K562 (cell line): ENCODE data around the gene IRF2BP2. TPM values are rescaled to one million over a fixed set of nuclear protein-coding genes. Genes with fewer than 3 reads are reported as not detected.
A peak's percentile ranks its signal among the peaks of the same experiment; 100 is the strongest.

Source experiments
- ATF1 ChIP-seq, 2 experiments: fragments of 450-650 bp in 1 of 2; IDR thresholded peaks; 2 replicates each; pipeline ENCODE4 v1.6.1; 2016; ENCODE audit warnings: missing compliant biosample characterization in 1 of 2, missing genetic modification characterization in 1 of 2
- CXXC5 ChIP-seq: fragments of 250-450 bp; sonication (Bioruptor Pico); IDR thresholded peaks from 2 replicates; pipeline ENCODE4 v1.8.0; 2022; ENCODE audit warnings: inconsistent platforms, mild to moderate bottlenecking, moderate library complexity
- FOXK1 ChIP-seq: sonication (generic); formaldehyde crosslinking; IDR thresholded peaks from 2 replicates; pipeline ENCODE4 v1.8.0; 2022; ENCODE audit warnings: missing genetic modification reagents, mild to moderate bottlenecking, borderline replicate concordance
- HLTF ChIP-seq: fragments of 450-650 bp; IDR thresholded peaks from 2 replicates; pipeline ENCODE4 v1.6.1; 2016
- KLF1 ChIP-seq: fragments of 450-650 bp; IDR thresholded peaks from 2 replicates; pipeline ENCODE4 v1.6.1; 2016; ENCODE audit warnings: missing genetic modification characterization, missing compliant biosample characterization
- L3MBTL2 ChIP-seq: fragments of 450-650 bp; IDR thresholded peaks from 2 replicates; pipeline ENCODE4 v1.6.1; 2016; ENCODE audit warnings: mild to moderate bottlenecking, moderate library complexity
- LEF1 ChIP-seq: fragments of 450-650 bp; IDR thresholded peaks from 2 replicates; pipeline ENCODE4 v1.6.1; 2016; ENCODE audit warnings: mild to moderate bottlenecking
- NCOA4 ChIP-seq: fragments of 450-650 bp; IDR thresholded peaks from 2 replicates; pipeline ENCODE4 v1.6.1; 2018; ENCODE audit warnings: mild to moderate bottlenecking; ENCODE audit not compliant: partially characterized antibody
- PHB ChIP-seq: fragments of 250-450 bp; sonication (Bioruptor Pico); IDR thresholded peaks from 2 replicates; pipeline ENCODE4 v1.5.0; 2021
- SRSF3 ChIP-seq: fragments of 200-400 bp; formaldehyde crosslinking; IDR thresholded peaks from 2 replicates; pipeline ENCODE4 v1.6.1; 2016; ENCODE audit warnings: mild to moderate bottlenecking, low read length, moderate library complexity; ENCODE audit not compliant: insufficient read depth
- TCF7 ChIP-seq: sonication (generic); IDR thresholded peaks from 2 replicates; pipeline ENCODE4 v1.6.1; 2016; ENCODE audit warnings: antibody characterized with exemption, borderline replicate concordance
- TEAD1 ChIP-seq, 2 experiments: fragments of 450-650 bp in 1 of 2; sonication (generic) in 1 of 2; formaldehyde crosslinking; IDR thresholded peaks; 2 replicates each; pipeline versions ENCODE4 v1.4.0 to v1.8.0; 2020 to 2022; ENCODE audit warnings: mild to moderate bottlenecking in 2 of 2, missing genetic modification reagents in 1 of 2
- TRIM28 ChIP-seq: fragments of 450-650 bp; IDR thresholded peaks from 2 replicates; pipeline ENCODE4 v1.6.1; 2017
- ZNF165 ChIP-seq: fragments of 250-450 bp; sonication (Bioruptor Pico); IDR thresholded peaks from 2 replicates; pipeline ENCODE4 v1.4.0; 2020; ENCODE audit warnings: borderline replicate concordance
- ZNF184 ChIP-seq: sonication (generic); formaldehyde crosslinking; IDR thresholded peaks from 2 replicates; pipeline ENCODE4 v1.5.0; 2020; ENCODE audit warnings: missing genetic modification reagents
- ZNF282 ChIP-seq: sonication (generic); formaldehyde crosslinking; IDR thresholded peaks from 2 replicates; pipeline ENCODE4 v1.8.1; 2023; ENCODE audit warnings: missing genetic modification reagents
- ZSCAN32 ChIP-seq: fragments of 450-650 bp; formaldehyde crosslinking; IDR thresholded peaks from 2 replicates; pipeline ENCODE4 v1.4.0; 2020; ENCODE audit warnings: mild to moderate bottlenecking, moderate library complexity
- polyA plus RNA-seq, 8 experiments: library from polyadenylated mRNA; depleted of rRNA in 4 of 8; stranded (reverse) in 5 of 8; unstranded in 3 of 8; fragments of >200 nt; fragmentation: Nextera tagmentation in 2 of 8; fragmentation: Illumina TruSeq in 1 of 8; extraction: Ambion mirVana in 2 of 8; extraction: Trizol in 1 of 8; gene quantifications; 2 replicates each; pipeline versions ENCODE4 v1.2.1 to v1.2.3, GENCODE V29; 2011 to 2014; ENCODE audit warnings: inconsistent platforms in 1 of 8, missing spikeins in 1 of 8
- total RNA-seq, 7 experiments: library from RNA; depleted of rRNA in 6 of 7; stranded (reverse); fragments of >200 nt in 6 of 7; fragmentation: Illumina TruSeq in 2 of 7; extraction: Trizol in 2 of 7; gene quantifications; 2 replicates each; pipeline versions ENCODE4 v1.2.1 to v1.2.3, GENCODE V29; 2011 to 2021; ENCODE audit warnings: low replicate concordance in 1 of 7
- TF ChIP-seq, protein P1 (sequence below), 2 experiments: fragments of 450-650 bp in 1 of 2; sonication (generic) in 1 of 2; formaldehyde crosslinking in 1 of 2; IDR thresholded peaks in 1 of 2; conservative IDR thresholded peaks in 1 of 2; 2 replicates each; pipeline versions ENCODE4 v1.6.1 to v1.8.1; 2016 to 2023; ENCODE audit warnings: mild to moderate bottlenecking in 2 of 2, moderate library complexity in 2 of 2, inconsistent platforms in 1 of 2, missing genetic modification reagents in 1 of 2
- TF ChIP-seq, protein P2 (sequence below), 2 experiments: fragments of 150-350 bp in 1 of 2; IDR thresholded peaks; 2 replicates each; pipeline ENCODE4 v1.6.1; 2012 to 2016; ENCODE audit warnings: low read depth in 2 of 2, low read length in 2 of 2, mild to moderate bottlenecking in 1 of 2, moderate library complexity in 1 of 2
- TF ChIP-seq, protein P3 (sequence below): sonication (generic); formaldehyde crosslinking; IDR thresholded peaks from 2 replicates; pipeline ENCODE4 v1.8.1; 2022; ENCODE audit warnings: missing genetic modification reagents
- TF ChIP-seq, protein P4 (sequence below): fragments of 250-450 bp; sonication (Bioruptor Pico); IDR thresholded peaks from 2 replicates; pipeline ENCODE4 v1.8.0; 2021; ENCODE audit warnings: mild to moderate bottlenecking, moderate library complexity

IRF2BP2 gene
- total and polyA plus RNA-seq, 9 of the 15 experiments (the other 6 are each of a cell fraction or from before 2014, with no cell fraction given) = 7.7 to 68.6 (median 22.1) TPM

DNA sequence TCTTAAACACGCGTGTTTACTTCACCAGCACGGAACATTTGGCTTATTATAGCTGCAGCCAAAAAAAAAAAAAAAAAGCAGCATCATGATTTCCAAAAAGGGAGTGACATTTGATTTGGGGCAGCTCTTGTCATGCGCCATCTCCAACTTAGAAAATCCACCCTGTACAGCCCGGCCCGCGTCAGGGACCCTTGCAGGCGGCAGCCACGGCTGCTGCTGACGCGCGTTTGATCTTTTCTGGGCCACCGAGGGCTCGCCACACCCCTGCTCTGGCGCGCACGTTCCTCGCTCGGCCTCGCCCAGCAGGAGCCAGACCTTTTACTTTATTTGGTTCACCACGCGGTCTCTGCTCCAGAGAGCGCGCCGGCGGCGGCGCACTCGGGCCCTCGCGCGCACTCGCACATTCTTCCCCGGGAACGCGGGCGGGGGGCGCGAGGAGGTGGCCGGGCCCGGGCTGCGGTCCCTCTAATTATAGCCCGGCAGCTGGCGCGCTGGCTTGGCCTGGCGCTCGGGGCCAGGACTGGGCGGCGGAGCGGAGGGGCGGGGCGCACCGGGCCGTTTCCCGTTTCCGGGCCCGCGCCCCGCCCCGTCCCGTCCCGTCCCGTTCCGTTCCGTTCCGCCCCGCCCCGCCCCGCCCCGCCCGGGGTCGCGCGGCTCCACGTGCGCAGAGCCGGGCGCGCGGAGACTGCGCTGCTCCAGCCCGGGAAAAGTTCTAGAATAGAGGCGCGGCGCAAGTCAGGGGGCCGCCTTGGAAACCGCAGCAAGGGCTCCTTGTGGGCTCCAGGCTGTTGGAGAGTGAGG, 10.2 kb downstream of the IRF2BP2 start (continued):
- peak; percentile 31; the same call in 1 of the 2 replicates for TF ChIP-seq ZNF282 (CRISPR knock-in tag)
- TF ChIP-seq HLTF = no peak
- TF ChIP-seq TRIM28 = no peak; the same call in 1 of the 2 replicates
- TF ChIP-seq FOXK1 (CRISPR knock-in tag) = no peak
- no peak for TF ChIP-seq ZNF184 (CRISPR knock-in tag)
- no peak for TF ChIP-seq SRSF3
- no peak for TF ChIP-seq ZSCAN32 (CRISPR knock-in tag)
- TF ChIP-seq, protein P1, sequence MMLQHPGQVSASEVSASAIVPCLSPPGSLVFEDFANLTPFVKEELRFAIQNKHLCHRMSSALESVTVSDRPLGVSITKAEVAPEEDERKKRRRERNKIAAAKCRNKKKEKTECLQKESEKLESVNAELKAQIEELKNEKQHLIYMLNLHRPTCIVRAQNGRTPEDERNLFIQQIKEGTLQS (IDR thresholded peaks at IDR 0.05) = no peak
- TF ChIP-seq, protein P1 (CRISPR knock-in tag; conservative IDR thresholded peaks at IDR 0.05) = no peak; the same call in 1 of the 2 replicates
- TF ChIP-seq TEAD1 (CRISPR knock-in tag; IDR thresholded peaks at IDR 0.05) = peak; percentile 68 to 96
- TF ChIP-seq, protein P2, sequence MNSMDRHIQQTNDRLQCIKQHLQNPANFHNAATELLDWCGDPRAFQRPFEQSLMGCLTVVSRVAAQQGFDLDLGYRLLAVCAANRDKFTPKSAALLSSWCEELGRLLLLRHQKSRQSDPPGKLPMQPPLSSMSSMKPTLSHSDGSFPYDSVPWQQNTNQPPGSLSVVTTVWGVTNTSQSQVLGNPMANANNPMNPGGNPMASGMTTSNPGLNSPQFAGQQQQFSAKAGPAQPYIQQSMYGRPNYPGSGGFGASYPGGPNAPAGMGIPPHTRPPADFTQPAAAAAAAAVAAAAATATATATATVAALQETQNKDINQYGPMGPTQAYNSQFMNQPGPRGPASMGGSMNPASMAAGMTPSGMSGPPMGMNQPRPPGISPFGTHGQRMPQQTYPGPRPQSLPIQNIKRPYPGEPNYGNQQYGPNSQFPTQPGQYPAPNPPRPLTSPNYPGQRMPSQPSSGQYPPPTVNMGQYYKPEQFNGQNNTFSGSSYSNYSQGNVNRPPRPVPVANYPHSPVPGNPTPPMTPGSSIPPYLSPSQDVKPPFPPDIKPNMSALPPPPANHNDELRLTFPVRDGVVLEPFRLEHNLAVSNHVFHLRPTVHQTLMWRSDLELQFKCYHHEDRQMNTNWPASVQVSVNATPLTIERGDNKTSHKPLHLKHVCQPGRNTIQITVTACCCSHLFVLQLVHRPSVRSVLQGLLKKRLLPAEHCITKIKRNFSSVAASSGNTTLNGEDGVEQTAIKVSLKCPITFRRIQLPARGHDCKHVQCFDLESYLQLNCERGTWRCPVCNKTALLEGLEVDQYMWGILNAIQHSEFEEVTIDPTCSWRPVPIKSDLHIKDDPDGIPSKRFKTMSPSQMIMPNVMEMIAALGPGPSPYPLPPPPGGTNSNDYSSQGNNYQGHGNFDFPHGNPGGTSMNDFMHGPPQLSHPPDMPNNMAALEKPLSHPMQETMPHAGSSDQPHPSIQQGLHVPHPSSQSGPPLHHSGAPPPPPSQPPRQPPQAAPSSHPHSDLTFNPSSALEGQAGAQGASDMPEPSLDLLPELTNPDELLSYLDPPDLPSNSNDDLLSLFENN (IDR thresholded peaks at IDR 0.05; ENCODE audit: low read depth in 2 of 2, low read length in 2 of 2) = no peak; a peak in 1 of 4 replicates
- peak; percentile 96 for TF ChIP-seq CXXC5
- no peak for TF ChIP-seq ZNF165 (CRISPR knock-in tag)
- TF ChIP-seq TCF7 = peak; percentile 82
- no peak for TF ChIP-seq NCOA4
- peak; percentile 84 for TF ChIP-seq LEF1
- TF ChIP-seq, protein P3, sequence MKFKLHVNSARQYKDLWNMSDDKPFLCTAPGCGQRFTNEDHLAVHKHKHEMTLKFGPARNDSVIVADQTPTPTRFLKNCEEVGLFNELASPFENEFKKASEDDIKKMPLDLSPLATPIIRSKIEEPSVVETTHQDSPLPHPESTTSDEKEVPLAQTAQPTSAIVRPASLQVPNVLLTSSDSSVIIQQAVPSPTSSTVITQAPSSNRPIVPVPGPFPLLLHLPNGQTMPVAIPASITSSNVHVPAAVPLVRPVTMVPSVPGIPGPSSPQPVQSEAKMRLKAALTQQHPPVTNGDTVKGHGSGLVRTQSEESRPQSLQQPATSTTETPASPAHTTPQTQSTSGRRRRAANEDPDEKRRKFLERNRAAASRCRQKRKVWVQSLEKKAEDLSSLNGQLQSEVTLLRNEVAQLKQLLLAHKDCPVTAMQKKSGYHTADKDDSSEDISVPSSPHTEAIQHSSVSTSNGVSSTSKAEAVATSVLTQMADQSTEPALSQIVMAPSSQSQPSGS = no peak
- no peak for TF ChIP-seq PHB
- TF ChIP-seq, protein P4, sequence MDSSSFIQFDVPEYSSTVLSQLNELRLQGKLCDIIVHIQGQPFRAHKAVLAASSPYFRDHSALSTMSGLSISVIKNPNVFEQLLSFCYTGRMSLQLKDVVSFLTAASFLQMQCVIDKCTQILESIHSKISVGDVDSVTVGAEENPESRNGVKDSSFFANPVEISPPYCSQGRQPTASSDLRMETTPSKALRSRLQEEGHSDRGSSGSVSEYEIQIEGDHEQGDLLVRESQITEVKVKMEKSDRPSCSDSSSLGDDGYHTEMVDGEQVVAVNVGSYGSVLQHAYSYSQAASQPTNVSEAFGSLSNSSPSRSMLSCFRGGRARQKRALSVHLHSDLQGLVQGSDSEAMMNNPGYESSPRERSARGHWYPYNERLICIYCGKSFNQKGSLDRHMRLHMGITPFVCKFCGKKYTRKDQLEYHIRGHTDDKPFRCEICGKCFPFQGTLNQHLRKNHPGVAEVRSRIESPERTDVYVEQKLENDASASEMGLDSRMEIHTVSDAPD (CRISPR knock-in tag) = peak; percentile 41; the same call in 1 of the 2 replicates
- TF ChIP-seq ATF1 (CRISPR knock-in tag; IDR thresholded peaks at IDR 0.05) = no peak
- peak; percentile 77 for TF ChIP-seq ATF1 (tag; IDR thresholded peaks at IDR 0.05)
- peak; percentile 99 for TF ChIP-seq L3MBTL2
- peak; percentile 75 for TF ChIP-seq KLF1 (tag)
